ENCODE results near the gene DCLK1. TPM values are rescaled to one million over a fixed set of nuclear protein-coding genes. Genes with fewer than 3 reads are reported as not detected.

DCLK1 gene
- total RNA-seq, 1 experiment from 2014 or later = 1.4 TPM

DNA sequence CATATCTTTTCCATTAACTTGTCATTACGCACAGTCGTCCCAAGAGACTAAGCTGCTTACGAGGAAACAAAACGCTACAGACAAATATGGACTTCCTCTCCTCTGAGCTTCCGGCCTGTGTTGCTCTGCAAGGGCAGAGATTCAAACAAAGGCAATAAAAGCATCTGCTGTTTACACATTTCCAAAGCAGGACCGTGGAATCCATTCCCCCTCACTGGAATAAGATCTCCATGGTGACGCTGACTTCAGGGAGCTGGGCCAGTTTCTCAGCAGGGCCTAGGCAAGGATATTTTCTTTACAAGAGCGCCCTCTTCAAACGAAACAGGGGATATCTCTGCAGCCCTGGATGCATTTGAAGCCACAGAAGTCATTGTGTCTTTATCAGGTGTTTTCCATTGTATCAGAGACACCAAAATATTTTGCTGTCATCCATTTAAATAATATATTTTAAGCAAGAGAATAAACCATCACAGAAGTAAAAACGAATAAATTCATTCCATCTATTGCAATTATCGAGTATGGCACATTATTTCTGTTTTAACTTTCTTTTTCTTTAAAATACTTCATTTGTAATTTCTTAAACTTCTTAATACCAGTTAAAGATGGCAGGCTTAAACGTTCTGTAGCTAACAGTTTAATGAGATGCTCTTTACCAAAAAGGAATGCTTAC, 177.5 kb downstream of the DCLK1 start:
- Histone ChIP-seq H3K4me2 (no peak overlapping the region), H3K36me3 (ENCODE audit: low read depth) (no peaks in the 10 kb centered on the region), H2AFZ (no peak overlapping the region), H3F3A (ENCODE audit: insufficient read depth, low read depth) (no peaks in the 10 kb centered on the region), H3K4me1 (replicated peaks; ENCODE audit: insufficient read depth) (no peaks in the 10 kb centered on the region), H3K27me3 (ENCODE audit: insufficient read depth, low read depth) (no peaks in the 10 kb centered on the region), H3K9me2 (ENCODE audit: insufficient read depth) (no peaks in the 10 kb centered on the region), H3K9me3 (ENCODE audit: insufficient read depth, low read depth) (no peaks in the 10 kb centered on the region), H4K20me1 (ENCODE audit: insufficient read depth) (no peaks in the 10 kb centered on the region), H3K4me3 (no peak overlapping the region), H3K27ac (no peak overlapping the region), H3K79me2 (ENCODE audit: low read depth) (no peaks in the 10 kb centered on the region)
- TF ChIP-seq, protein P1, sequence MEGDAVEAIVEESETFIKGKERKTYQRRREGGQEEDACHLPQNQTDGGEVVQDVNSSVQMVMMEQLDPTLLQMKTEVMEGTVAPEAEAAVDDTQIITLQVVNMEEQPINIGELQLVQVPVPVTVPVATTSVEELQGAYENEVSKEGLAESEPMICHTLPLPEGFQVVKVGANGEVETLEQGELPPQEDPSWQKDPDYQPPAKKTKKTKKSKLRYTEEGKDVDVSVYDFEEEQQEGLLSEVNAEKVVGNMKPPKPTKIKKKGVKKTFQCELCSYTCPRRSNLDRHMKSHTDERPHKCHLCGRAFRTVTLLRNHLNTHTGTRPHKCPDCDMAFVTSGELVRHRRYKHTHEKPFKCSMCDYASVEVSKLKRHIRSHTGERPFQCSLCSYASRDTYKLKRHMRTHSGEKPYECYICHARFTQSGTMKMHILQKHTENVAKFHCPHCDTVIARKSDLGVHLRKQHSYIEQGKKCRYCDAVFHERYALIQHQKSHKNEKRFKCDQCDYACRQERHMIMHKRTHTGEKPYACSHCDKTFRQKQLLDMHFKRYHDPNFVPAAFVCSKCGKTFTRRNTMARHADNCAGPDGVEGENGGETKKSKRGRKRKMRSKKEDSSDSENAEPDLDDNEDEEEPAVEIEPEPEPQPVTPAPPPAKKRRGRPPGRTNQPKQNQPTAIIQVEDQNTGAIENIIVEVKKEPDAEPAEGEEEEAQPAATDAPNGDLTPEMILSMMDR (conservative IDR thresholded peaks at IDR 0.05) = peak; percentile 77
- TF ChIP-seq EZH2 (IDR thresholded peaks at IDR 0.05; ENCODE audit: low read depth) = no peak
- ChIA-PET CTCF (interaction anchor here (0.6 to 0.7 kb wide), 2 partner anchors 54 to 784 kb away, joined by 3 read pairs; no protein-coding TSS in a partner anchor), POLR2A (ENCODE audit: unreplicated experiment) (no interaction called here)
- intact Hi-C loops (cut with micrococcal nuclease; ENCODE audit: unreplicated experiment) = loop anchor here (1.0 to 10.0 kb wide), 2 partner anchors 131 to 739 kb away; no protein-coding TSS in a partner anchor
- no TSS peak for BruUV-seq (replicated peaks)
- DNase-seq = peak; percentile 12 to 42

DNA sequence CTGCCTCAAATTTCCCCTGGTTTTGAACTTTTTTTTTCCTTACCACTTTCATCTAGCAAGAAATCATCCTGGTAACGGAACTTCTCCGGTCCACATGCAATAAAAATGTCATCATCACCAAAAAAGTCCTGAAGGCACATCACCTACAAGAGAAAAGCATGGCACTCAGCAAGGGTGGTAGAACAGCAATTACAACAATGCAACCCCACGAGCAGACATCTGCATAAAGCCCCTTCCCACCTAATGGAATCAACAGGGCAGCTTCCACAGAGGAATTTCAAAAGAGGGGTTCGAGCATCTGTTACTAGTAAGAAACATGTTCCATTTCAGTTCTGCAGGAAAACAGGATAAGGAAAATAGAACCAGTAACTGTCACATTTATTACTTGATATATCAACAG, 183.9 kb downstream of the DCLK1 start:
- Histone ChIP-seq H3K4me3 (no peak overlapping the region), H3K4me1 (replicated peaks; ENCODE audit: insufficient read depth) (no peaks in the 10 kb centered on the region), H3F3A (ENCODE audit: insufficient read depth, low read depth) (no peaks in the 10 kb centered on the region), H4K20me1 (ENCODE audit: insufficient read depth) (no peaks in the 10 kb centered on the region), H3K27me3 (ENCODE audit: insufficient read depth, low read depth) (no peaks in the 10 kb centered on the region), H3K9me3 (ENCODE audit: insufficient read depth, low read depth) (no peaks in the 10 kb centered on the region), H3K79me2 (ENCODE audit: low read depth) (no peaks in the 10 kb centered on the region), H3K27ac (no peak overlapping the region), H2AFZ (no peak overlapping the region), H3K4me2 (no peak overlapping the region), H3K36me3 (ENCODE audit: low read depth) (no peaks in the 10 kb centered on the region), H3K9me2 (ENCODE audit: insufficient read depth) (no peaks in the 10 kb centered on the region)
- no peak for DNase-seq
- ChIA-PET CTCF (no interaction called here), POLR2A (ENCODE audit: unreplicated experiment) (no interaction called here)
- no TSS peak for BruUV-seq (replicated peaks)
- TF ChIP-seq EZH2 (IDR thresholded peaks at IDR 0.05; ENCODE audit: low read depth) = no peak
- TF ChIP-seq, protein P1 (conservative IDR thresholded peaks at IDR 0.05) = no peak
- intact Hi-C loops (cut with micrococcal nuclease; ENCODE audit: unreplicated experiment) = no loop called here

DNA sequence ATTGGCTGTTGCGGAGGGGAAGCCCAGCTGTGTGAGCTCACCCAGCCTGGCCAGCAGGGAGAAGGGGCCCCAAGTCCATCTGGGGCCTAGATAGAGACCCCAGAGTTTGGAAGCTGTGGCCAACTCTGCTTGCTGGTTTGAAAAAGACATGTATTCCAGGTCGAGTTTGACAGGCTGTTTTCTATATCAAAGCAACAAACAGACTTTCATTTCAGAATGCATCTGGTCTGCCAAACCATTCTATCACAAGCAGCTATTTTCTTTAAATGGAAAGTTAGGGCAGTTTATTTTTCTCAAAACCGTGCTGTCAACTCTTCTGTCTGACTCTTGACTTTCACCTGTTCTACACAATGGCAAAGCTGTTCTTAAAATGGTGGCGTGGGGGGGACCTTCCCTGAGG, 185.8 kb downstream of the DCLK1 start:
- Histone ChIP-seq H3K27ac (no peak overlapping the region), H3K9me3 (ENCODE audit: insufficient read depth, low read depth) (no peaks in the 10 kb centered on the region), H3K9me2 (ENCODE audit: insufficient read depth) (no peaks in the 10 kb centered on the region), H3K4me3 (no peak overlapping the region), H3K36me3 (ENCODE audit: low read depth) (no peaks in the 10 kb centered on the region), H3K79me2 (ENCODE audit: low read depth) (no peaks in the 10 kb centered on the region), H4K20me1 (ENCODE audit: insufficient read depth) (no peaks in the 10 kb centered on the region), H3F3A (ENCODE audit: insufficient read depth, low read depth) (no peaks in the 10 kb centered on the region), H2AFZ (no peak overlapping the region), H3K4me1 (replicated peaks; ENCODE audit: insufficient read depth) (no peaks in the 10 kb centered on the region), H3K4me2 (no peak overlapping the region), H3K27me3 (ENCODE audit: insufficient read depth, low read depth) (no peaks in the 10 kb centered on the region)
- CTCF ChIA-PET = no interaction called here
- POLR2A ChIA-PET (ENCODE audit: unreplicated experiment) = no interaction called here
- BruUV-seq (replicated peaks) = no TSS peak
- no peak for DNase-seq
- TF ChIP-seq, protein P1 (conservative IDR thresholded peaks at IDR 0.05) = no peak
- TF ChIP-seq EZH2 (IDR thresholded peaks at IDR 0.05; ENCODE audit: low read depth) = no peak
- intact Hi-C loops (cut with micrococcal nuclease; ENCODE audit: unreplicated experiment) = no loop called here
